HG03159 (cell line): ENCODE data around the gene GAGE12J.
"Not testable (repeated sequence)": the region's sequence is repeated elsewhere in the genome, so short reads cannot be mapped to it uniquely, and the experiment has no call there.

Source experiments
- ATAC-seq: cut with Tn5 transposase; IDR thresholded peaks from one replicate; pipeline ENCODE4 v1.9.1; 2021; ENCODE audit warnings: mild to moderate bottlenecking, moderate library complexity; ENCODE audit not compliant: unreplicated experiment

Gene GAGE12J

DNA sequence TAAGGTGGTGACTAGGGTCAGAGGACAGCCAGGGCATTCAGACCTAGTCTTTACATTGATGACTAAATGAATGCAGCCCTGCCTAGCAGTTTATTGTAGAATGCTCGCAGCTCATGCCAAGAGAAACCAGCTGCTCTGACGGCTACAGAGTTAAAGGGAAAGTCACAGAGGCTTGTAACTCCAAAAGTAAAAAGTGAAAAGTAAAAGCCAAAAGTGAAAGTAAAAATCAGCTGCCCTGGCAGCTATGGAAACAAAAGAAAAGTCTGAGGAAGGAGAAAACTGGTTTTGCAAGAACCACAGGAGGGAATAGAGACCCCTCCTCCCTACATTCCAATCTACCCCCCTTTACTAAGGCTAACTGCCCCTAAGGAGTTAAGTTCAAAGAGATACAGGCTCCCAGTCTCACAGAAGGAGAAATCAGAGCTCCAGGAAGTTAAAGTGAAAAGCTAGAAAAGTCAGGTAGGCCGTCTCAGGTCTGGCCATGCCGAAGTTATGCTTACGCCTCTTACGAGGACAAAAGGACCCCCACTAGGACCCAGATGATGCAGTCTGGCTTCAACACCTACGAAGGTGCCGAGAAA, 12.3 kb upstream of the GAGE12J start:
- ATAC-seq: no peak

DNA sequence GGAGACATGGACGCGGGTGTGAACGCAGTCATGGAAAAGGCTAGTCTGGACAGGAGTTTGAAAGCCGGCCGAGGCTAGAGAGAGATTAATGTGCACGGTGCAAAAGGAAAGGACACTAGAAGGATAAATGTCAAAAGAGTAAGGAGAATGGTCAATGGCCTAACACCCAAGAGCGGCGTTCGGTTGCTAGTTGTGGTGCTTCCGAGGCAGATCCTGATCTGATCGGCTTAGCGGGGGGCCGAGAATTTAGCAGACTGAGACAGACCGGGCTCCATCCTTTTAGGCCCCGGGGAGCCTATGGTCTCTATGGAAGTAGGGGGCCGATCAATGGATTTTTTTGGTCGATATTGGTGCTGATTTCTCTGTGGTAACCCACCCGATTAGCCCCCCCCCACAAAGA, 11.5 kb upstream of the GAGE12J start:
- ATAC-seq: no peak

DNA sequence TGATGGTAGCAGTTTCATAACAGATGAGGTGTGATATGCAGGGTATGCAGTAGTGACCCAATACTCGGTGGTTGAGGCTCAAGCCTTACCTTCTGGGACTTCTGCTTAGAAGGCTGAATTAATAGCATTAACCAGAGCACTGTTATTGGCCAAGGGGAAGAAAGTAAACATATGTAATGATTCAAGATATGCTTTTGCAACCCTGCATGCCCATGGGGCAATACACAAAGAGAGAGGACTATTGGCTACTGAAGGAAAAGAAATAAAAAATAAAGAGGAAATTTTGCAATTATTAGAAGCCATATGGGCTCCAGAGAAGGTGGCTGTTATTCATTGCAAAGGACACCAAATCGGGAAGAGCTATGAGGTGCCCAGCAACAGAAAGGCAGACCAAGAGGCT, 9.7 kb upstream of the GAGE12J start:
- no peak for ATAC-seq

GRCh38 chrX:49316085-49316484, 5.8 kb upstream of the GAGE12J start:
- ATAC-seq: no peak

- not testable (repeated sequence) for ATAC-seq
Observed at GRCh38 chrX:49322266-49322665, 429 bp downstream of the GAGE12J start.

GRCh38 chrX:49323735-49324134, 1.9 kb downstream of the GAGE12J start:
- not testable (repeated sequence) for ATAC-seq

- ATAC-seq: not testable (repeated sequence)
Observed at GRCh38 chrX:49330421-49330820, 8.6 kb downstream of the GAGE12J start.

DNA sequence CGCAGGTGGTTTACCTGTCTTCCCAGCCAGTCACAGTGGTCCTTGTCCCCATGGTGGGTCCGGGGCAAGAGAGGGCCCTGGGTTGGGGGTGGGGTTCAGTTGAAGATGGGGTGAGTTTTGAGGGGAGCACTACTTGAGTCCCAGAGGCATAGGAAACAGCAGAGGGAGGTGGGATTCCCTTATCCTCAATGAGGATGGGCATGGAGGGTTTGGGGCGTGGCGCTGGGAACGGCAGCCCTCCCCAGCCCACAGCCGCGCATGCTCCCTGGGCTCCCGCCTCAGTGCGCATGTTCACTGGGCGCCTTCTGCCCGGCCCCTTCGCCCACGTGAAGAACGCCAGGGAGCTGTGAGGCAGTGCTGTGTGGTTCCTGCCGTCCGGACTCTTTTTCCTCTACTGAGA, 9.4 kb downstream of the GAGE12J start, which contains the start of gene GAGE13:
Gene GAGE13 (plus strand): TSS at position 301 of the 400 bp plus-strand sequence. CDS start 1,156 bp downstream, outside the sequence.
- not testable (repeated sequence) for ATAC-seq

DNA sequence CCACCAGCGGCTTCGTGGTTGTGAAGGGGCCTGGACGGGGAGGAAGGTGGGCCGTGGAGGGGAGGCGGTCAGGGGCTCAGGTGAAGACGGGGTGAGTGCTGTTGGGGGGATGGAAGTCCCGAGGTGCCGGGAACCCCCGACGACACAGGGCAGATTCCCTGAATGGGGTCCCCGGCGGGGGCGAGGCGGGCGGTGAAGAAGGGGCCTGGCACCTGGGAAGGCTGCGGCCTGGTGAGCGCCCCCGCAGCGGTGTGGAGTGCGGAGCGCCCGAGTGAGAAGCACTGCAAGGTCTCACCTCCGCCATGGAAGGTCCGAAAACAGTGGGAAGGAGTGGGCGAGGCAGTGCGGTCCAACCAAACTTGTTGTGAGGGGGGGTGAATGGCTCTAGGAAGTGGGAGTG, 10.0 kb downstream of the GAGE12J start:
- not testable (repeated sequence) for ATAC-seq

DNA sequence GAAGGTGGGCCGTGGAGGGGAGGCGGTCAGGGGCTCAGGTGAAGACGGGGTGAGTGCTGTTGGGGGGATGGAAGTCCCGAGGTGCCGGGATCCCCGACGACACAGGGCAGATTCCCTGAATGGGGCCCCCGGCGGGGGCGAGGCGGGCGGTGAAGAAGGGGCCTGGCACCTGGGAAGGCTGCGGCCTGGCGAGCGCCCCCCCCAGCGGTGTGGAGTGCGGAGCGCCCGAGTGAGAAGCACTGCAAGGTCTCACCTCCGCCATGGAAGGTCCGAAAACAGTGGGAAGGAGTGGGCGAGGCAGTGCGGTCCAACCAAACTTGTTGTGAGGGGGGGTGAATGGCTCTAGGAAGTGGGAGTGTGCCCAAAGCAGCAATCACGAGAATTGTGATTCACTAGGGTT, 19.6 kb downstream of the GAGE12J start:
- ATAC-seq: not testable (repeated sequence)

DNA sequence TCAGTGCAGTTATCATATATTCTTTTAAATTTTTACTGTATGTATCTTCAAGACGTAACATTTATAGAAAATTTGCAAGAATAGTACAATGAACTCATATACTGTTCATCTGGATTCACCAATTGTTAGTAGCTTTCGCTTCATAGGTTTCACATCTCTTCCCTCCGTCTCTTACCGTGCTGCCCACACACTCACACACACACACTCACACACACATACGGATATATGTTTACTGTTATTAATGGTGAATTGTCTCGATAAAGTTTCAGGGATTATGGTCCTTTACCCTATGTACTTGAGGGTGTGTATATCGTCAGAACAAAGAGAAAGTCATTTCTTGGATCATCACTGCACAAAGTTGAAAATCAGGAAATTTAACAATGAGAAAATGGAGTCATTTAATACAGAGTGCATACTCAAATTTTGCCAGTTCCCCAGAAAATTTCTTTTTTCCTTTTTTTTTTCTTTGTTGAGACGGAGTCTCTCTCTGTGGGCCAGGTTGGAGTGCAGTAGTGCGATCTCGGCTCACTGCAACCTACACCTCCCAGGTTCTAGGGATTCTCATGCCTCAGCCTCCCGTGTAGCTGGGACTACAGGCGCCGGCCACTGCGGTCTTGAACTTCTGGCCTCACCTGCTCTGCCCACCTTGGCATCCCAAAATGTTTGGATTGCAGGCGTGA, 22.8 kb downstream of the GAGE12J start:
- not testable (repeated sequence) for ATAC-seq

- not testable (repeated sequence) for ATAC-seq
Observed at GRCh38 chrX:49345402-49345801, 23.6 kb downstream of the GAGE12J start.

DNA sequence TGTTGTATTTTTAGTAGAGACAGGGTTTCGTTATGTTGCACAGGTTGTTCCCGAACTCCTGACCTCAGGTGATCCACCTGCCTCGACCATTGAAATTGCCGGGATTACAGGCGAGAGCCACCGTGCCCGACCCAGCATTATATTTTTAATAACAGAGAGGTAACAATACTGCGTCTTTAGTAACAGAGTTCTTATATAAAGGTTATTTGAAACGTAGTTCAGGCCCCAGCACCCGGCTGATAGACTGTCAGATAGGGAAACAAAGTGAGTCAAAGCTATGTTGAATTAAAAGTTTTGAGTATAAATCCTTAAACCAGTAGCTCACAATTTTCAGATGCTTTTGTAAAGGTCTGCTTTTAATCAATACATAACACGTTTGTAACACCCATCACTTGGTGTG, 24.3 kb downstream of the GAGE12J start:
- not testable (repeated sequence) for ATAC-seq
